PC-3 (cell line): ENCODE measurements around the gene LUZP1. TPM values are rescaled to one million over a fixed set of nuclear protein-coding genes. Genes with fewer than 3 reads are reported as not detected.
"Not testable (repeated sequence)": the region's sequence is repeated elsewhere in the genome, so short reads cannot be mapped to it uniquely, and the experiment has no call there.

ENCODE experiments used
- ATAC-seq: fragments of 200-7000 bp; cut with Tn5 transposase; 2 replicates; pipeline ENCODE4 v1.9.1; 2020; ENCODE audit warnings: mild to moderate bottlenecking, moderate library complexity
- BruUV-seq: library from RNA; stranded (reverse); fragments of 400-500 nt; replicated peaks from 2 replicates; lab custom pipeline; 2021; lab: Mats Ljungman, UMichigan
- CTCF ChIA-PET: fragments of 300-600 bp; sonication (Branson Sonifier 250); formaldehyde crosslinking; loops from one replicate; lab custom pipeline; 2022; ENCODE audit warnings: antibody characterized with exemption; lab: Charles Lee
- POLR2A ChIA-PET: fragments of 300-600 bp; sonication (Branson Sonifier 250); formaldehyde crosslinking; loops from one replicate; lab custom pipeline; 2022; ENCODE audit warnings: antibody characterized with exemption; ENCODE audit not compliant: unreplicated experiment; lab: Charles Lee
- DNase-seq: peaks from one replicate; pipeline ENCODE4 v3.0.0-alpha.2; 2015
- H2AFZ ChIP-seq: fragments of 300-600 bp; sonication (generic); 2 replicates; pipeline ENCODE4 v1.6.0; 2016; ENCODE audit warnings: antibody characterized with exemption, low read length
- H3F3A ChIP-seq: fragments of 300-600 bp; sonication (generic); one replicate; pipeline ENCODE4 v1.6.0; 2017; ENCODE audit warnings: antibody characterized with exemption, low read length, control low read depth, mild to moderate bottlenecking; ENCODE audit not compliant: unreplicated experiment
- H3K27ac ChIP-seq: fragments of 300-600 bp; sonication (generic); 2 replicates; pipeline ENCODE4 v1.5.1; 2016; ENCODE audit warnings: mild to moderate bottlenecking, low read length
- H3K27me3 ChIP-seq: fragments of 300-600 bp; sonication (generic); 2 replicates; pipeline ENCODE4 v1.6.1; 2016; ENCODE audit warnings: low read length, mixed read lengths
- H3K36me3 ChIP-seq: fragments of 300-600 bp; sonication (generic); 2 replicates; pipeline ENCODE4 v1.6.1; 2016; ENCODE audit warnings: low read depth, mixed run types, low read length, mixed read lengths
- H3K4me1 ChIP-seq: fragments of 300-600 bp; sonication (generic); 2 replicates; pipeline ENCODE4 v1.5.1; 2016; ENCODE audit warnings: low read length; ENCODE audit not compliant: insufficient read depth
- H3K4me2 ChIP-seq: fragments of 300-600 bp; sonication (generic); 2 replicates; pipeline ENCODE4 v1.6.0; 2016; ENCODE audit warnings: low read length
- H3K4me3 ChIP-seq: fragments of 300-600 bp; sonication (generic); 2 replicates; pipeline ENCODE4 v1.5.1; 2016; ENCODE audit warnings: mild to moderate bottlenecking, low read length, mixed read lengths
- H3K79me2 ChIP-seq: fragments of 300-600 bp; sonication (generic); 2 replicates; pipeline ENCODE4 v1.6.1; 2017; ENCODE audit warnings: low read length, mixed read lengths
- H3K9ac ChIP-seq: fragments of 300-600 bp; sonication (generic); 2 replicates; pipeline ENCODE4 v1.6.0; 2016; ENCODE audit warnings: mild to moderate bottlenecking, low read length
- H3K9me2 ChIP-seq: fragments of 300-600 bp; sonication (generic); replicated peaks from 2 replicates; pipeline ENCODE4 v1.6.1; 2016; ENCODE audit warnings: mixed run types, low read length, mixed read lengths
- H3K9me3 ChIP-seq: fragments of 300-600 bp; sonication (generic); 2 replicates; pipeline ENCODE4 v1.6.1; 2016; ENCODE audit warnings: low read length, mixed read lengths
- H4K20me1 ChIP-seq: fragments of 300-600 bp; sonication (generic); 2 replicates; pipeline ENCODE4 v1.6.1; 2016; ENCODE audit warnings: low read length, mixed read lengths
- CTCF ChIP-seq: fragments of 300-600 bp; sonication (generic); conservative IDR thresholded peaks from 2 replicates; pipeline ENCODE4 v1.5.1; 2017; ENCODE audit warnings: antibody characterized with exemption, low read depth, mild to moderate bottlenecking, low read length
- EZH2 ChIP-seq: fragments of 300-600 bp; sonication (generic); IDR thresholded peaks from one replicate; pipeline ENCODE4 v1.6.1; 2017; ENCODE audit warnings: antibody characterized with exemption, mild to moderate bottlenecking, low read length; ENCODE audit not compliant: unreplicated experiment
- EZH2phosphoT487 ChIP-seq: fragments of 300-600 bp; sonication (generic); IDR thresholded peaks from 2 replicates; pipeline ENCODE4 v1.6.1; 2018; ENCODE audit warnings: mild to moderate bottlenecking, antibody characterized with exemption, low read length, borderline replicate concordance
- intact Hi-C: fragments of 100-400 bp; cut with micrococcal nuclease; formaldehyde crosslinking; loops from 2 replicates; pipeline ENCODE4 v1.9.0; 2023
- total RNA-seq: library from RNA; depleted of rRNA; stranded (reverse); fragments of >200 nt; gene quantifications from 2 replicates; pipeline ENCODE4 v1.2.3, GENCODE V29; 2014

Gene LUZP1
- total RNA-seq, 1 experiment from 2014 or later, result 17.8 TPM

GRCh38 chr1:23191199-23191598 is 22.5 kb upstream of the LUZP1 start:
- H3K79me2 ChIP-seq, result no peaks in the 10 kb centered on the region
- no TSS peak for BruUV-seq
- no peaks in the 10 kb centered on the region for H3K9me3 ChIP-seq
- no peaks in the 10 kb centered on the region for H3K9me2 ChIP-seq
- ATAC-seq (no peak), DNase-seq (no peak)
- no peak overlapping the region for H3K9ac ChIP-seq
- TF ChIP-seq EZH2phosphoT487 (no peak), EZH2 (no peak), CTCF (no peak)
- H3K27me3 ChIP-seq, result no peaks in the 10 kb centered on the region
- 0 out of 2 replicates have a peak, but pooled peaks cover 2% of the 10 kb centered on the region for H3K36me3 ChIP-seq
- peaks cover 51% of the 10 kb centered on the region for H3K4me1 ChIP-seq
- H3K4me3 ChIP-seq, result no peak overlapping the region
- intact Hi-C loops, result no loop called here
- no peak overlapping the region for H3K4me2 ChIP-seq
- no peaks in the 10 kb centered on the region for H4K20me1 ChIP-seq
- H3K27ac ChIP-seq, result no peak overlapping the region
- ChIA-PET CTCF (interaction anchor here (0.6 kb wide), 1 partner anchor 1992 kb away, joined by 3 read pairs; no protein-coding TSS in a partner anchor), POLR2A (no interaction called here)
- H2AFZ ChIP-seq, result no peak overlapping the region
- no peaks in the 10 kb centered on the region for H3F3A ChIP-seq

GRCh38 chr1:23188936-23189452 is 20.3 kb upstream of the LUZP1 start:
- Histone ChIP-seq H3K4me1 (peaks cover 31% of the 10 kb centered on the region), H3K9ac (peak overlapping the region; percentile 61), H3K4me2 (peak overlapping the region; percentile 49), H3K27ac (peak overlapping the region; percentile 92), H2AFZ (peak overlapping the region; percentile 10; the same call in 1 of the 2 replicates)
- peak; percentile 91 for DNase-seq
- H3K36me3 ChIP-seq, H3K27me3 ChIP-seq, H3F3A ChIP-seq, BruUV-seq, H4K20me1 ChIP-seq, intact Hi-C loops, H3K9me2 ChIP-seq, H3K4me3 ChIP-seq, CTCF ChIA-PET, H3K79me2 ChIP-seq, H3K9me3 ChIP-seq, POLR2A ChIA-PET: not testable (repeated sequence)
- ATAC-seq, result peak; percentile 92

- Histone ChIP-seq H4K20me1 (no peaks in the 10 kb centered on the region), H3K27me3 (no peaks in the 10 kb centered on the region), H3F3A (no peaks in the 10 kb centered on the region), H3K27ac (peak overlapping the region; percentile 92), H3K9ac (peak overlapping the region; percentile 61), H3K4me2 (peak overlapping the region; percentile 49), H2AFZ (peak overlapping the region; percentile 10; the same call in 1 of the 2 replicates), H3K4me3 (no peak overlapping the region), H3K9me2 (no peaks in the 10 kb centered on the region), H3K4me1 (peaks cover 26% of the 10 kb centered on the region), H3K79me2 (no peaks in the 10 kb centered on the region), H3K9me3 (no peaks in the 10 kb centered on the region), H3K36me3 (no peaks in the 10 kb centered on the region)
- CTCF ChIA-PET, result interaction anchor here (0.5 kb wide), 1 partner anchor 27 kb away, joined by 3 read pairs; no protein-coding TSS in a partner anchor
- intact Hi-C loops, result no loop called here
- POLR2A ChIA-PET, result interaction anchor here (0.6 kb wide), 1 partner anchor 1107 kb away, joined by 4 read pairs; no protein-coding TSS in a partner anchor
- DNase-seq, result peak; percentile 68
- TF ChIP-seq EZH2, result no peak
- TF ChIP-seq CTCF, result no peak
- no peak for TF ChIP-seq EZH2phosphoT487
- peak; percentile 46 for ATAC-seq
- BruUV-seq, result no TSS peak
Observed at GRCh38 chr1:23188434-23188884, 19.8 kb upstream of the LUZP1 start.
